HG03442 (cell line): ENCODE measurements around the gene SIGLEC5.
A peak's percentile ranks its signal among the peaks of the same experiment; 100 is the strongest.

ENCODE experiments used
- ATAC-seq: cut with Tn5 transposase; IDR thresholded peaks from one replicate; pipeline ENCODE4 v1.9.1; 2021; ENCODE audit warnings: mild to moderate bottlenecking, moderate library complexity; ENCODE audit not compliant: unreplicated experiment

SIGLEC5 gene

DNA sequence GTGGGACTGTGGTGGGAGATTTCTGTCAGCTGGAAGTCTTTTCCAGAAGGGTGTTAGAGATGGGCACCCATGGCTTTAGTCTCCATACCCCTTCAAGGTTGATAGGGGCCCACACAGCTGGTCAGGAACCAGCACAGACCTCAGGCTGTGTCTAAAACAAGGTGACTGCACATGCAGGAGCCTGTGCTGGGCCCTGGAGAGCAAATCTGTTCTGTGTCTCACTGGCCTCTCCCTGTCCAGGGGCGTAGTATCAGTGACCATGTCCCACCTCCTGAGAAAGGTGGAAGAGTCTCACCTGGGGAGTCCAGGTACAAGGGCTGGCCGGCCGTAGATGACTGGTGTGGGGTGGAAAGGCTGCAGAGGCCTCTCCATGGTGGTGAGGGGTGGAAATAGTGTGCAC, 39.8 kb downstream of the SIGLEC5 start:
- no peak for ATAC-seq

DNA sequence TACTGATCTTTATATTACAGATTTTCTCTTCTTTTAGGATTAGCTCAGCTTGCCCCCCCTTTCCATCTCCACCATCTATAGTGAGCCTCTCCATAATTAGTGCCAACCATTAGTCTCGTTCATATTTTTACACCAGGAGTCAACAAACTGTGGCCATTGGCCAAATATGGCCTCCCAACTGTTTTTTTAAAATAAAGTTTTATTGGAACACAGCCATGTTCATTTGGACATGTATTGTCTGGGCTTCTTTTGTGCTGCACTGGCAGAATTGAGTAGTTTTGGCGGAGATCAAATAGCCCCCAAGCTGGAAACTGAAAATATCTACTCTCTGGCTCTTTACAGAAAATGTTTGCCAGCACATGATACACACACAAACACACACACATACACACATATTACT, 40.7 kb downstream of the SIGLEC5 start:
- ATAC-seq: no peak

DNA sequence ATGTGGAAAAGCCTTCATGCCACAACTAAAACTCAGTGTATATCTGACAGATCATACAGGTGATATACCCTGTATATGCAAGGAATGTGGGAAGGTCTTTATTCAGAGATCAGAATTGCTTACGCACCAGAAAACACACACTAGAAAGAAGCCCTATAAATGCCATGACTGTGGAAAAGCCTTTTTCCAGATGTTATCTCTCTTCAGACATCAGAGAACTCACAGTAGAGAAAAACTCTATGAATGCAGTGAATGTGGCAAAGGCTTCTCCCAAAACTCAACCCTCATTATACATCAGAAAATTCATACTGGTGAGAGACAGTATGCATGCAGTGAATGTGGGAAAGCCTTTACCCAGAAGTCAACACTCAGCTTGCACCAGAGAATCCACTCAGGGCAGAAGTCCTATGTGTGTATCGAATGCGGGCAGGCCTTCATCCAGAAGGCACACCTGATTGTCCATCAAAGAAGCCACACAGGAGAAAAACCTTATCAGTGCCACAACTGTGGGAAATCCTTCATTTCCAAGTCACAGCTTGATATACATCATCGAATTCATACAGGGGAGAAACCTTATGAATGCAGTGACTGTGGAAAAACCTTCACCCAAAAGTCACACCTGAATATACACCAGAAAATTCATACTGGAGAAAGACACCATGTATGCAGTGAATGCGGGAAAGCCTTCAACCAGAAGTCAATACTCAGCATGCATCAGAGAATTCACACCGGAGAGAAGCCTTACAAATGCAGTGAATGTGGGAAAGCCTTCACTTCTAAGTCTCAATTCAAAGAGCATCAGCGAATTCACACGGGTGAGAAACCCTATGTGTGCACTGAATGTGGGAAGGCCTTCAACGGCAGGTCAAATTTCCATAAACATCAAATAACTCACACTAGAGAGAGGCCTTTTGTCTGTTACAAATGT, 42.7 kb downstream of the SIGLEC5 start:
- ATAC-seq: no peak

DNA sequence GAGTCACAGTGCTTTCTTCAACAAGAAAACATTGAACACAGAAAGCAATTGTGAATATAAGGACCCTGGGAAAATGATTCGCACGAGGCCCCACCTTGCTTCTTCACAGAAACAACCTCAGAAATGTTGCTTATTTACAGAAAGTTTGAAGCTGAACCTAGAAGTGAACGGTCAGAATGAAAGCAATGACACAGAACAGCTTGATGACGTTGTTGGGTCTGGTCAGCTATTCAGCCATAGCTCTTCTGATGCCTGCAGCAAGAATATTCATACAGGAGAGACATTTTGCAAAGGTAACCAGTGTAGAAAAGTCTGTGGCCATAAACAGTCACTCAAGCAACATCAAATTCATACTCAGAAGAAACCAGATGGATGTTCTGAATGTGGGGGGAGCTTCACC, 43.4 kb downstream of the SIGLEC5 start:
- no peak for ATAC-seq

DNA sequence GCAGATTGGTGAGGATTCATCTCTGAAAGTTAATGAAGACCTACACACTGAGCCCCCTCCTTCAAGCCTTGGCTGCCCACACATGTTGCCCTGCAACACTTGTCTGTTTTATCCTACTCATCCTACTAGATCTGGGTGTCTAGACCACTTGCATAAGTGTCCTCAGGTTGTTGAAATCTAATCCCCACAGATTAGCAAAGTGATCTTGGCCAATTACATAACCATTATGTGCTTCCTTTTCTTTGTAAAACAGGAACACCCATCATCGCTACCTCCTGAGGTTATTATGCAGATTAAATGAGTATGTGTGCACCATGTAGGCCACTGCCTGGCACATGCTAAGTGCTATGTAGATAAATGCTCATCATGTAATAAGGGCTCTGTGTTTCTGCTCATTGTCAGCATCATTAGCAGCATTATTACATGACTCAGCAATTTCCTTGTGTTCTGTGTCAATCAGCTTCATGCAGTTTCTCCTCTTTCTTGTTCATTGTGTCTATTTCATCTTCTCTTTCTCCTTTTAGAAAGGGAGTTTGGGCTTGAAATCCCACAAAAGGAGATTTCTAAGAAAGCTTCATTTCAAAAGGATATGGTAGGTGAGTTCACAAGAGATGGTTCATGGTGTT, 44.0 kb downstream of the SIGLEC5 start:
- ATAC-seq: no peak

DNA sequence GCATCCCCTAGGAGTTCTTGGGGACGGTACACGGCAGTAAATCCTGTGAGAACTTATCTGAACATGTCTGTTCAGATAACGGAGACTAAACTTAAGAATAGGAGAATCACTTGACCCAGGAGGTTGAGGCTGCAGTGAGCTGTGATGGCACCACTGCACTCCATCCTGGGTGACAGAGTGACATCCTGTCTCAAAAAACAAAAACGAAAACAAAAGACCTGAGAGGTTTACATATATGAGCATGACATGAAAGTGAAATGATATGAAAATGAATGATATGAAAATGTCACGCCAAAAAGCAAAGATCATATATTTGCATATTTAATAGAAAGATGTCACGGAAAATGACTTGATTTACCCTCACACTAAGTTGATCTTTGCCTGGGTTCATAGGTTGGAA, 53.4 kb downstream of the SIGLEC5 start:
- no peak for ATAC-seq

DNA sequence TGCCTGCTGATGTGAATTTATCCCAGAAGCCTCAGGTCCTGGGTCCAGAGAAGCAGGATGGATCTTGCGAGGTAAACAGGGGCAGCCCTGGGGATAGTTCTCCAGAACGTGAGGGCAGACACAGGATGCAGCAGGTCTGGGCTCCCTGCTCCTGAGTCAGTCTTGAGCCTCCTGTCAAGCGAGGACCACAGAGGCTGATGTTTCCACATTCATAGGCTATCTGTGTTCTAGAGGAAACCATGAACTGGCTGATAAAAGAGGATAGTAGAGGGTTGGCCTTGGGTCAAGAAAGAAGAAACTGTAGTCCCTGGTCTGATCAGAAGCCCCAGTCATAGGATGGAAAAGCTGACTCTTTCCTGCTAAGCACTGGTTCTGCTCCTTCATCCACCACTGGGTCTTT, 56.9 kb downstream of the SIGLEC5 start:
- ATAC-seq: no peak

DNA sequence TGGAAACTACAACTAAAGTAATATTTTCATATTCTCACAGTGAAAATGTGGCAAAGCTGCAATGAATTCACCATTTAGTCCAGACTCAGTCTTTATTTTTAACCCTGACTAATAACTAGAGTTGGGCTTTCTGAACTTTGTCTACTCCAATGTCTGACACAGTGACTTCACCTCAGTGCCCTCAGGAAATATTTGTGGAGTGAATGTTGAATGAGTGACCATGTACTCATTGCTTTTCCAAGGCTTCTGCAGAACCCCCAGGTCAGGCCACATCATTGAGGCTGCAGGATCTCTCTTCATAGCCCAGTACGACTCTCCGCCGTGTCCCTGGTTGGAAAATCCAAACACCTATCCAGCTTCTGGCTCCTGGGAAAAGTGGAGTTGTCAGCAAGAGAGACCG, 57.3 kb downstream of the SIGLEC5 start:
- no peak for ATAC-seq

DNA sequence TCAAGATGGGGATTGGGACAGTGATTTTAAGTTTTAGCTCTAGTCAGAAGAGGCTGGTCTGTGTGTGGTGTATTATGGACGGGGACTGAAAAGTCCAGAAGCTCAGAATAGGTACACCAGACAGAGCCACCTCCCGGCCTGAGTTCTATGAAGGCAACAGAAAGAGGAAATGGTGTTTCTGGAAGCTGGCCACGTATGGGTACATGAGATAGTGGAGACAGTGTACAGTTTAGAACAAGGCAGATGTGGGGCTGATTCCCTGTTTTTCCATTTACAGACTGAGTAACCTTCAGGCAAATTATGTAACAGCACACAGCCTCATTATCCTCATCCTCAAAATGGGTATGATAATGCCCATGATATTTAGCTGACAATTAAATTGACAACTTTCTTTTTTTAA, 57.8 kb downstream of the SIGLEC5 start:
- ATAC-seq: no peak

DNA sequence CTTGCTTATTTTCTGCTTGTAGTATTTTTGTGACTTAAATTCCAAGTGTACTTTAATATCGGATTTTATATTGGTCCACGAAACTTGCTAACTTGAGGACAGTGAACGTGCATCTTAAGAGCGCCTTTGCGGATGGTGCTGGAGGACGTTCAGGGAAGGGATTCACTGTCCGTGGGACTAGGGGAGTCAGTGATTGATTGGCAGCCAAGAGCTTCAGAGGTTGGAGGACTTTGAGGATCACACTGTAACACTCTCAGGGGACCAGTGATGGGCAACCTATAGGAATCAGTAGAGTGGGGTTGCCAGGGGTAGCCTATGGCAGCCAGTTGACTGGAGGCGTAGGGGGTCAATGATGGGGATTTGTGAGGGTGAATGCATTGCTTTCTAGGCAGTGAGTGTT, 58.6 kb downstream of the SIGLEC5 start:
- no peak for ATAC-seq

DNA sequence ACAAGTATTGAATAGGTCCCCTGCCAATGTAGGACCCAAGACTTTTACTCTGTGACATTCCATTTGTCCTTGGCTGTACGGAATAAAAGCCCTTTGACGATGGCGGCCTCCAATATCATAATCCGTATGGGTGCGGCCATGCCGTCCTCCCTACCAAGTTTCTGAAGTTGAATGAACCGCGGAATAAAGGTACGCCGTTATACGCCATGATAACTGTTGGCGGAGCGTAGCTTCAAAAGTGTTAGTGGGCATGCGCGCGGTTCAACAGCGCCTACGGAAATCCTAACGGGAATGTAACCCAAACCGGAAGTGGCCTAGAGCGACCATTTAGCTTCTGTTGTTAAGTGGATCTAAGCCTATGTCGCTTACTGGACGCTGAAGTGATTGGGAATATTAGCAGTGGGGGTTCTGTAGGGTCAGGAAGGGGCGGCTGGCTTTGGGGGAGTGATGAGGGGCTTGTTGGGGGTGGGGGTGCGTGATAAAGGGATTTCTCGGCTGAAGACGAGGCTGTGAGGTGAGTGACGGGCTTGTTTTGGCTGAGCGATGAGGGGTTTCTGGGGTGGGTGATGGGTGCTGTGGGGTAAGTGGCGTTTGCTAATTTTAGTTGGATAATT, 59.1 kb downstream of the SIGLEC5 start, which contains the start of gene ZNF175:
Gene ZNF175 (plus strand): TSS at position 322 of the 614 bp plus-strand sequence. CDS start 2,047 bp downstream, outside the sequence.
- ATAC-seq: peak; percentile 78

DNA sequence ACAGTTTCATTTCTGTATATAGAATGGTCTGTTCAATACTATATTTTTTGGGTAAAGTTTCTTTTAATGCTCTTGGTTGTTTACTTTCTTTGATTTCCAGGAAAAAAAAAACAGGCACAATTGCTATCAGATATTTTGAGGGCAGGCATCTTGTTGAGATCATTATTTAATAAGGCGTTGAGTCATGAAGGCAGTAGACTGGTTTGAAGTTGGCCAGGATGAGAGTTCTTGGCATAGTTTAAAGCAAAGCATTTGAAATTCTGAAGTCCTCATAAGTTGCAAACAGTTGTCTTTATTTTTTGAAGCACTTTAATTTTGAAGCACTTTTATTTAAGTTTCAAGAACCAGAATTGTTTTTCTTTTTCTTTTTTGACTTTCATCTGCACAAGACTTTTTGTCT, 61.7 kb downstream of the SIGLEC5 start:
- ATAC-seq: no peak

DNA sequence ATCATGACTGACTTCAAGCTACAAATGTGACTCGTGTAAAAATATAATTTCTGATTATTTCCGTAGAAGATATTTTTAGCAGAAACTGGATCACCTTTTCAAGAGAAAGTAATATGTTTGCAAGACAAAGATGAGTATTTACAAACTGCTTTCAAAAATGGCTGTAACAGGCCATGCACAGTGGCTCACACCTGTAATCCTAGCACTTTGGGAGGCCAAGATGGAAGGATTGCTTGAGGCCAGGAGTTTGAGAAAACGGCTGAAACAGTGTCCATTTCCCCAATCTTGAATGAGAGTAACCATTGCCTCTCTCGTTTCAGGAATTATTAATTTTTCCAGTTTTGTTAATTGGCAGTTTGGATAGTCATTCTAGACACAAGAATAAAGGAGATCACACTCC, 62.6 kb downstream of the SIGLEC5 start:
- no peak for ATAC-seq

DNA sequence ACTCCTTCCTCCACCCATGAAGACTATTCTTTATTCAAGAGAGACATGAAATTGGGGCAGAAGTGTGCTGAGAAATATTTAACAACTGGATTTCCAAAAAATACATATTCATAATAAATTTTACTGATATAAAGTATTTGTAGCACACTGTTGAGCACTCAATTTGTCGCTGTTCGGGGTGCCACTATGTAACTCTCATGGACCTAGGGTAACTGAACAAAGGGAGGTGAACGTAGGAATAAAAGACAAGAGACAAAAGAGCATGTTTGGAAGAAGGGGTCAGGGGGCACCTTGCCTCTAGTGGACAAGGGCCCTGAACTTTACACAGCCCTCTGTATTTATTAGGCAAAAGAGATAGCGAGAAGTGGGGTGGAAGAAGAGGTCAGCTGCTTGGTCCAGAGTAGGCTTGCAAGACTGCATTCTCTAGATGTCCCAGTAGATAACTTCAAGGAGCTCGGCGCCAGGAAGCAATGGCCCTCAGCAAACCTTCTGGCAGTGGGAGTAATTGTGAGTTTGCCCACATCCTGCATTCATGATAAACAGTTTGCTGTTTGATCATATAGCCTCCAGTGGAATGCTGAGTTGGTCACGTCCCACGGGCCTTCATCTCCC, 63.6 kb downstream of the SIGLEC5 start:
- no peak for ATAC-seq

DNA sequence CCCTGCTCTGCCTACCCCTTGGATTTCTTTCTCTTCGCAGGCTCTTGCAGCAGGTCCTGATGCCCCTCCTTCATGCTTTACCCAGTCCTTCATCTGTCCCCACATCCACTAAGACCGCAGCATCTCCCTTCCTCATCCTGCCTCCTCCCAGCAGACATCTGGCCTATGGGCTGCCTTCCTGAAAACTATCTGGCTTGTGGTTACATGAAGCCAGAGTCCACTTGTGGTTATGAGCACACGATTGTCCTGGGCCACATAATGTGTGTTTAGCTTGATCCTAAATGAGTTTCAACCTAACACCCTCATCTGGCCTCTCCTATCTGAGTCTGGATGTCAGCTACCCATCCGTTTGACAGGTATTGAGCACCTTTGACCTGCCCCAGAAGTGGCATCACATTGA, 64.6 kb downstream of the SIGLEC5 start:
- no peak for ATAC-seq

DNA sequence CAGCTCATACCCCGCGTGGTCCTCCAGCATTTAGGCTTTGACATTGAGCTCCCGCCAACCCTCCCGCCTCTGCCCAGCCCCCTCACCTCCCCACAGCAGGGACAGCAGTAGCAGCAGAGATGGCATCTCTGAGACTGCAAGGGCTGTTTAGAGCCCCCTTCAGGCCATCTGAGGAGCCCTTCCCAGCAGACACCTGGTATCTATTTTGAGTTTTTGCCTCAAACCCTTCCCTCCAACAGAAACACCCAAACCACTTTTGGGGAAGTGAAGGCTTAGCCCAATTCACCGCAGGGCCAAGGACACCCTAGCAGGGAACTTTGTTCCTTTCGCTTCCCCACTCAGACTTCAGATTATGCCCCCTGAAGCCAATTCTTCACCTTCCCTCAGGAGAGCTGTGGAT, 65.4 kb downstream of the SIGLEC5 start:
- ATAC-seq: no peak
